NCI-H460 (cell line): Measurements from ENCODE around the gene LBH. TPM values are rescaled to one million over a fixed set of nuclear protein-coding genes. Genes with fewer than 3 reads are reported as not detected.
A peak's percentile ranks its signal among the peaks of the same experiment; 100 is the strongest.

ENCODE experiments used
- DNase-seq: peaks from one replicate; pipeline ENCODE4 v3.0.0-alpha.2; 2016; ENCODE audit warnings: low read depth; ENCODE audit errors: extremely low read depth
- polyA plus RNA-seq: library from polyadenylated mRNA; depleted of rRNA; stranded (reverse); fragments of >200 nt; gene quantifications from 2 replicates; pipeline ENCODE4 v1.2.3, GENCODE V29; 2014; cell fraction: nucleus; rRNA removed
- total RNA-seq: library from RNA; depleted of rRNA; stranded (reverse); fragments of >200 nt; shearing (Covaris generic); gene quantifications from 2 replicates; pipeline ENCODE4 v1.2.3, GENCODE V29; 2014; rRNA removed

Gene LBH
- 12.5 and 27.5 TPM in 2 replicates for total RNA-seq
- 6.7 and 19.8 TPM in 2 replicates for polyA plus RNA-seq

DNA sequence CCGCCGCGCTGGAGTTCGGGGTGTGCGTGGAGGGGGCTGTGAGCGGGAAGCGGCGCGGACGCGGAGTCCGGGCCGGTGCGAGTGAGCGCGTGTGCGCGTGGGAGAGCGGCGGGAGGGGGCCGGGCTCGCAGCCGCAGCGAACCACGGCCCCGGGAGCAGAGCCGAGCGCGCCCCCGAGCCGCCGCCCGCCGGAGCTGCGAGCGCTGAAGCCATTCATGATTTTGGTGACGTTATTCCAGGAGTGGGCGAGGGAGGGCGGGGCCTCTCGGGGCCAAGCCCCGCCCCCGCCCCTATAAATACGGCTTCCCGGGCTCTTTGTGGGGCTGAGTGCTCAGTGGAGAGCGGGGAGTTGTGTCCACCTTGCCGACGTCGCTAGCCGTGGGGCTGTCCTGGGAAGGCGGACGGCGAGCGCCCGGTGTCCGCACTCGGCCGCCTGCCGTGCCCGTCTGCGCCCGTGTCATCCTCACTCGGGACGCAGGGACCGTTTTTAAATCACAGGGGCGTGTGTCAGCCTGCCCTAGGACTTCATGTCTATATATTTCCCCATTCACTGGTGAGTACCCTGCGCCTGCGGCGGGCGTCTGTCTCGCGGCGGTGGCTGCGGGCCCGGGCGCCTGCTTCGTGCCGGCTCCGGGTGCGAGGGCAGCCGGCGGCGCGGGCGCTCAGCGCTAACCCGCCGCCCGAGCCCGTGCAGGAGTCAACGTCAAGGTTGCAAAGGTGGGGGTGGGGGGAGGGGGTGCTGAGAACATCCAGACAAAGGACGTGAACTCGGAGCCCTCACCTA lies at the start of gene LBH:
Gene LBH (plus strand): TSS at position 323 of the 784 bp plus-strand sequence. CDS start 205 bp downstream, at position 528.
- peak; percentile 73 for DNase-seq

DNA sequence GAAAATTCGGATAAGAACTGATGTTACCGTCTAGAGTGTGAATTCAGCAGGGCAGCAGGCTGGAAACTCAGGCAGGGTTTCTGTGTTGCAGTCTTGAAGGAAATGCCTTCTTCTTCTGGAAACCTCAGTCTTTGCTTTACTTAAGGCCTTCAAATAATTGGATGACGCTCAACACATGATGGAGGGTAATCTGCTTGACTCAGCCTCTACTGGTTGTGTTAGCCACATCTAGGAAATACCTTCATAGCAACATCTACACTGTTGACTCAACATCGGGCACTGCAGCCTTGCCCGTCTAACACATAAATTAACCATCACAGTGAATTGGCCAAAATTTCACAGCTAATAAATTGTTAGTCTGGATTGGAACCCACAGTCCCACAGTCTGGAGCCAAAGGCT lies 47.3 kb upstream of the LBH start:
- DNase-seq: no peak

- no peak for DNase-seq
Measured at GRCh38 chr2:30185178-30185577, 46.2 kb upstream of the LBH start.

DNA sequence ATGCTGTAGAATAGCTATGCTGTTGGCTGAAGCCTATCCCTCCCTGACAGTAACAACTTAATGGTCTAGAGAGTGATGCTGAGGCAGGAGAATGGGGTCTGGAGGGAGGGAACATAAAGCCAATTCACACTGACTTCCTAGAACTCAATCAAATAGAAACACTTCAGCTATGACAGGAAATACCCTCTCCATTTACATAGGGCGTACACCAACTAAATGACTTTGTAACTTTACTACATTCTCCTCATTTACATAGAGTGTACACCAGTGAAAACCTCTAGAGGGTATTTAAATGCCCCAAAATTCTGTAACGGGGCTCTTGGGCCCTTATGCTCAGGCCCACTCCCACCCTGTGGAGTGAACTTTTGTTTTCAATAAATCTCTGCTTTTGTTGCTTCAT lies 43.0 kb upstream of the LBH start:
- DNase-seq: no peak

DNA sequence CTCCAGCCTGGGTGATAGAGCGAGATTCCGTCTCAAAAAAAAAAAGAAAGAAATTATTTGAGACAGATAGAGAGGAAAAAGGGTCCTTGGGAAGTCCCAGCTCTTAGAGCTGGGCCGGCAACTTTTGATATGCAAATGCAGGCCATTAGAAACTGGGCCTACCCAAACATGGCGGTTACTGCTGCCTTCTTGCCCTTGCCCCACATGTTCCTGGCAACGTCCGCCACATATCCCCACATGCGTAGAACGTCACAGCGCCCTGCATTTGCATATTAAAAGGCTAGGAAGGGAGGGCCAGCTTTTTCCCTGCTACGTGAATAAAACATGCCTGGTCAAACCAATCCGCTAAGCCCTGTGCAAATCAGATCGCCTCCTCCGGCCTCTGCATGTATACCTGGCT lies 40.7 kb upstream of the LBH start:
- no peak for DNase-seq

DNA sequence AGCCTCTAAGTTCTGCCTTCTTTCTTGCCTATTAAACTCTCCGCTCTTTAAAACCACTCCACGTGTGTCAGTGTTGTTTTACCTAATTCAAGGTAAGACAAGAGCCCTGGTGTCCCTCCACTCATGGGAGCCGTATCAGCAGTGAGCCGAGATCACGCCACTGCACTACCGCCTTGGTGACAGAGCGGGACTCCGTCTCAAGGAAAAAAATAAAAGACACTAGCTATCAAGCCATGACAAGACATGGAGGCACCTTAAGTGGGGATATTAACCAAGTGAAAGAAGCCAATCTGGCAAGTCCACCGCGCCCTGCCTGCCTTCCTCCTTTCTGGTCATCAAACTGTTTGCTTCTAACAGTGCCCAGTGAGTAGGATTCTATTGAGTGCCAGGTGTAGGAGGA lies 40.2 kb upstream of the LBH start:
- no peak for DNase-seq

- no peak for DNase-seq
Measured at GRCh38 chr2:30191819-30192271, 39.5 kb upstream of the LBH start.

- DNase-seq: no peak
Measured at GRCh38 chr2:30192314-30192713, 39.0 kb upstream of the LBH start.

- DNase-seq: no peak
Measured at GRCh38 chr2:30193104-30193681, 38.1 kb upstream of the LBH start.

DNA sequence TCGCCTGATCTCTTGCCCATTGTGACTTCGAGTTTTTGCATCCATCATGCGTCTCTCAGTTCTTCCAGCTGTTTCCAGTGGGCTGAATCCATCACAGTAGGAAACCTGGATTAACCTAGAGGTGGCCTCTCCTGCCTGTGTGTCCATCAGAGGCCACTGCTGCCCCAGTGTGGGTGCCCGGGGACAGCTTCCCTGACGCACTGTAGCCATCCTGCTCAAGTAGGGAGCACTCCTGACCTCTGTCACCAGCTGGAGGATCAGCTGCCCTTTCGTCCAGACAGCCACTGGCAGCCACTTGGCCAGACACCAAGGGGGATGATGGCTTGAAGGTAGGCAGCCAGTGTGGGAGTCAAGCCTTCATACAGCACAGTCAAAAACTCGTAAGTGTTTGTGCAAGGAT lies 36.9 kb upstream of the LBH start:
- no peak for DNase-seq

- DNase-seq: no peak
Measured at GRCh38 chr2:30195016-30195415, 36.3 kb upstream of the LBH start.

DNA sequence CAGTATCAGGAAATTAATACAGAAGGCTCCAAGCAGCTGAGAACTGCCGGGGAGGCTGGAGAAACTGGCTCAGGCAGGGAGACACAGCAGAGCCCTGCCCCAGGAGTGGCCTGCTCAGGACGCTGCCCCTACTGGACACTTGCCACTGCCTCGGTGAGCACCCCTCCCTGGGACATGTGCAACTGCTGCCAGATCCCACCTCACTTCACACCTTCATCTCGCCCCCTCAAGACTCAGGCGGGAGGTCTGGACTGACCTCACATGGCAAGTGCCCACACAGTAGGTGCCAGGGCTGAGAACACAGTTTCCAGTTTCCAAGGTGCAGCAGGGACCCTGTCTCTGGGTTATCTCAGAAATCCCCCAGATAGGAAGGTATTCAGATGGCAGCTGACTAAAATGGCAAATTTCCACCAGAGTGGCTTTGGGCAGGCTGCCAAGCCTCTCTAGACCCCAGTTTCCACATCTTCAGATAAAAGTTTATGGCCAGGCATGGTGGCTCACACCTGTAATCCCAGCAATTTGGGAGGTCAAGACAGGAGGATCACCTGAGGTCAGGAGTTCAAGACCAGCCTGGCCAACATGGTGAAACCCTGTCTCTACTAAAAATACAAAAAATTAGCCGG lies 33.7 kb upstream of the LBH start:
- DNase-seq: no peak

DNA sequence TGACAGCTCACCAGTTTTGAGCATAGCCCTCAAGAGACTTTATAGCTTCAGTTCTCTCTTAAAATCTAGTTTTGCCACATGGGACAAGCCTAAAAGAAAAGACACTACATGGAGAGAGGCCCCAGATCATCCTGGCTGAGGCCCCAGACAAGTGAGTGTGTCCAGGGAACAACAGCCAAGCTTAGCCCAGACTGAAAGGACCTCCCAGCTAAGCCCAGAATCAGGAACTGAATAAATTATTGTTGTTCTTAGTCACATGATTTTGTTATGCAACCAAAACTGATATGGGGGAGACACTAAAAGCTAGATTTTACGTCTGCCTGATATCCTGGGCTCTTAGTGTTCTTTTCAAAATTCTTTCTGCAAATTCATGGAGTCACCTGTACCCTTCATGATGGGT lies 29.3 kb upstream of the LBH start:
- DNase-seq: no peak

GRCh38 chr2:30203156-30203555 lies 28.2 kb upstream of the LBH start:
- no peak for DNase-seq

DNA sequence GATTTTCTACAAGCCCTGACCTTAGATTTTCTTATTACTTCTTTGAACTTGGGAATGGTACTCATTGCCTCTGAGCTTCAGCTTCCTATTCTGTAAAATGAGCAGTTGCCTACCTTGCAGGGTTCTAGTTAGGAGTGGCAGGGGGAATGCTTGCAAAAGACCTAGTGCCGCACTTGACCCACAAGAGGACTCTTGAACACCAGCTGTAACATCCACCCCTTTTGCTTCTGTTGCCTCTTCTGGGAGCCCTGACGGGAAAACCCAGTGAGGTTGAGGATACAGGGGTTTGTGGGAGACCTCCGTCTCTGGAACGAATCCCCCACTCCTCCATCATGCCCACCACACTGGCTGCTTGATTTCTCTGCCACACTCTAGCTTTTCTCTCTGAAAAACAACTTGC lies 27.1 kb upstream of the LBH start:
- no peak for DNase-seq

DNA sequence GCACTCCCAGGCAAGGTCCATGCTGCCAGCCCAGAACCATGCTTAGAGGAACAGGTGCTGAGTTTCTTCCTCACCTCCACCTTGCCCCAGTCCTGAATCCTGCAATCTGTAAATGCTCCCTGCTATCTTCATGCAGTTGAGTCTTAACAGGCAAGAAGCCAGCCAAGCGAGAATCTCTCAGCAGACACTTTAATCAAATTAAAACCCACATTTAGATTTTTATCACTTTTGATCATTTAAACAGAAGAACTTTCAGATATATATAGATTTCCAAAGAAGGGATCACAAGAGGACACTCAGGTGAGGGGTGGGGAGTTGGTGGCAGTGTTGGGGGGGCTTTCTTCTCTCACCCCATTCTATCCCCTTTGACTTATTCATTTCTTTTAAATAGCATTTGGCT lies 25.9 kb upstream of the LBH start:
- DNase-seq: no peak

GRCh38 chr2:30206461-30207430 lies 24.6 kb upstream of the LBH start:
- DNase-seq: no peak

GRCh38 chr2:30208453-30208852 lies 22.9 kb upstream of the LBH start:
- DNase-seq: peak; percentile 64

DNA sequence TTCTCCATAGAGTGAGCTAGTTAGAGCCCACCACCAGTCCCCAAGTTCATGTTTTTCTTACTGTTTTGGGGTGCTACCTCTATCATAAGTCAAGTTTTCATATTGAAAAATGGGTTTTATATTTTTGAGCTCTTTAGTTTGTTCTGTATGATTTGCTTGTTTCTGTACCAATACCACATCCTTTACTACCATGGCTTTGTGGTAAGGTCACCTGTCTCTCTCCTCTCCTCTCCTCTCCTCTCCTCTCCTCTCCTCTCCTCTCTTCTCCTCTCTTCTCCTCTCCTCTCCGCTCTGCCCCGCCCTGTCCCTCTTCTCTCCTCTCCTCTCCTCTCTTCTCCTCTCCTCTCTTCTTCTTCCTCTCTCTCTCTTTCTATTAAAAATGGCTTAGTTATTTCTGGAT lies 22.1 kb upstream of the LBH start:
- DNase-seq: no peak

GRCh38 chr2:30213326-30213725 lies 18.0 kb upstream of the LBH start:
- no peak for DNase-seq
